ENCODE measurements around the gene MCUB. TPM values are rescaled to one million over a fixed set of nuclear protein-coding genes. Genes with fewer than 3 reads are reported as not detected.

Gene MCUB
- total RNA-seq, 1 experiment from 2014 or later = 103 TPM

DNA sequence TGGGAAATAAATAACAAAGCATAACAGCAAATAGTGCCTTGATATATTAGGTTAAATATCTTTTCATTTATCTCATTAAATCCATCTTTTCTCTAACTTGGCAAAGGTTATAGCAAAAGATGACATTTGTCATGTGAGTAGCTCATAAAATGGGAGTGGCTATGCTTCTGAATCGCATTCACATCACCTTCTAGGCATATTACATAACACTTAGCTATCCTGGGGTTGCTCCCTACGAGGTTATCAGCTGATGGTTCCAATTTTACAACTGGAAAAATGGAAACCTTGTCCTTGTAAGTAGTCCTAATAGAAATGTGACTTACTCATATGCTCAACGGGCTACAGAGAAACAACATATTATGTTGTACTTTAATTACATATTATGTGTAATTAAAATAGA is 153.5 kb downstream of the MCUB start:
- Histone ChIP-seq H3K79me2 (ENCODE audit: low read length) (peaks cover 5% of the 10 kb centered on the region), H3K9me2 (replicated peaks; ENCODE audit: insufficient read depth, low read length) (no peaks in the 10 kb centered on the region), H3K36me3 (ENCODE audit: insufficient read depth, low read length) (peaks cover 14% of the 10 kb centered on the region; the same call in 1 of the 2 replicates), H3K9me3 (ENCODE audit: low read length) (no peaks in the 10 kb centered on the region), H3K4me2 (ENCODE audit: low read depth, low read length, poor library complexity, severe bottlenecking) (no peak overlapping the region), H2AFZ (ENCODE audit: low read length) (no peak overlapping the region), H3K27ac (ENCODE audit: low read length) (no peak overlapping the region), H3K4me3 (ENCODE audit: low read length) (no peak overlapping the region), H3K27me3 (ENCODE audit: low read length) (no peaks in the 10 kb centered on the region), H4K20me1 (ENCODE audit: insufficient read depth, low read depth, low read length) (no peaks in the 10 kb centered on the region), H3K9ac (ENCODE audit: low read length) (no peak overlapping the region), H3K4me1 (ENCODE audit: low read length) (peaks cover 10% of the 10 kb centered on the region)
- DNase-seq = no peak

DNA sequence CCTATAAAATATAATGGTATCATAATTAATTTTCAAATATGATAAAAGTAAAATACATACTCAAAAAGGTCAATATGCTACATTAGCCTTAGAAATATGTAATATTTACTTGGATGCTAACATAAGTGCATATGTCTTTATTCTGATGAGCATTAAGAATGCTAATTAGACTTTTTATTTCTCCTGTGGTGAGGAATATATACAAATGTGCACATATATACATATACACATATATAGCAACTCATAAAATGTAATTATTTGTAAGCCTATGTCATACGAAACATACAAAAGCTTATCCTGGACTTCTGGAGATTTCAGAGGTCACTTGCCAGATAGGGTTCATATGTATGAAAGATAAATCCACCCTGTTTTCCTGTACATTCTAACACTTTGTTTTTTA is 158.7 kb downstream of the MCUB start:
- Histone ChIP-seq H2AFZ (ENCODE audit: low read length) (no peak overlapping the region), H3K9ac (ENCODE audit: low read length) (no peak overlapping the region), H3K4me1 (ENCODE audit: low read length) (peaks cover 15% of the 10 kb centered on the region), H3K9me2 (replicated peaks; ENCODE audit: insufficient read depth, low read length) (no peaks in the 10 kb centered on the region), H3K4me3 (ENCODE audit: low read length) (no peak overlapping the region), H3K36me3 (ENCODE audit: insufficient read depth, low read length) (peaks cover 6% of the 10 kb centered on the region; the same call in 1 of the 2 replicates), H3K9me3 (ENCODE audit: low read length) (no peaks in the 10 kb centered on the region), H3K27ac (ENCODE audit: low read length) (no peak overlapping the region), H3K27me3 (ENCODE audit: low read length) (no peaks in the 10 kb centered on the region), H4K20me1 (ENCODE audit: insufficient read depth, low read depth, low read length) (no peaks in the 10 kb centered on the region), H3K4me2 (ENCODE audit: low read depth, low read length, poor library complexity, severe bottlenecking) (no peak overlapping the region), H3K79me2 (ENCODE audit: low read length) (peaks cover 35% of the 10 kb centered on the region)
- DNase-seq = no peak

DNA sequence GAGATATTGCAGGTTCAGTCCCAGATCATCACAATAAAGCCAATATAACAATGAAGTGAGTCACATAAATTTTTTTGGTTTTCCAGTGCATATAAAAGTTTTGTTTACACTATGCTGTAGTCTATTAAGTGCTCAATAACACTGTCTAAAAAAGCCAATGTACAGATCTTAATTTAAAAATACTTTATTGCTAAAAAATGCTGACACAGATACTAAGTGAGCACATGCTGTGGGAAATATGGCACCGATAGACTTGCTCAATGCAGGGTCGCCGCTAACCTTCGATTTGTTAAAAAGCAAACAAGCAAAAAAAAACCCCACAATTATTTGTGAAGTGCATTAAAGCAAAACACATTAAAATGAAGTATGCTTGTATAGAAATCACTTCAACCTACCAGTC is 159.6 kb downstream of the MCUB start:
- Histone ChIP-seq H4K20me1 (ENCODE audit: insufficient read depth, low read depth, low read length) (no peaks in the 10 kb centered on the region), H3K4me1 (ENCODE audit: low read length) (peaks cover 17% of the 10 kb centered on the region), H3K9ac (ENCODE audit: low read length) (no peak overlapping the region), H3K4me3 (ENCODE audit: low read length) (no peak overlapping the region), H3K27ac (ENCODE audit: low read length) (no peak overlapping the region), H3K9me3 (ENCODE audit: low read length) (no peaks in the 10 kb centered on the region), H3K4me2 (ENCODE audit: low read depth, low read length, poor library complexity, severe bottlenecking) (no peak overlapping the region), H2AFZ (ENCODE audit: low read length) (no peak overlapping the region), H3K9me2 (replicated peaks; ENCODE audit: insufficient read depth, low read length) (no peaks in the 10 kb centered on the region), H3K79me2 (ENCODE audit: low read length) (peaks cover 39% of the 10 kb centered on the region), H3K36me3 (ENCODE audit: insufficient read depth, low read length) (no peaks in the 10 kb centered on the region), H3K27me3 (ENCODE audit: low read length) (no peaks in the 10 kb centered on the region)
- DNase-seq = no peak

DNA sequence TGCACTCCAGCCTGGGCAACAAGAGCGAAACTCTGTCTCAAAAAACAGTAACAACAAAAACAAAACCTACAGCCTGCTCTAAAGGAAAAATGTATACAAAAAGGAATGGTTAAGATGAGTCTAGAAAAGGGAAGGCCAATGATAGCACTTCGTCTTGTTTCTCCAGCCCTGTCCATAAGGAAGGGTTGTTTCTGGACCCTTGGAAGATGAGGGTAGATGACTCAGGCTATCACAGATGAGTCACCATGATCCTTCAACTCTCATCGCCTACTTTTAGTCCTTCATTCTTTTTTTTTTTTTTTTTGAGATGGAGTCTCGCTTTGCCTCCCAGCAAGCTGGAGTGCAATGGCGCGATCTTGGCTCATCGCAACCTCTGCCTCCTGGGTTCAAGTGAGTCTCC is 161.0 kb downstream of the MCUB start:
- no peak overlapping the region for H3K4me2 ChIP-seq (ENCODE audit: low read depth, low read length, poor library complexity, severe bottlenecking)
- no peak overlapping the region for H3K9ac ChIP-seq (ENCODE audit: low read length)
- H2AFZ ChIP-seq (ENCODE audit: low read length) = no peak overlapping the region
- H4K20me1 ChIP-seq (ENCODE audit: insufficient read depth, low read depth, low read length) = no peaks in the 10 kb centered on the region
- H3K9me3 ChIP-seq (ENCODE audit: low read length) = no peaks in the 10 kb centered on the region
- peaks cover 51% of the 10 kb centered on the region for H3K79me2 ChIP-seq (ENCODE audit: low read length)
- no peak overlapping the region for H3K27ac ChIP-seq (ENCODE audit: low read length)
- H3K27me3 ChIP-seq (ENCODE audit: low read length) = no peaks in the 10 kb centered on the region
- DNase-seq = no peak
- peaks cover 17% of the 10 kb centered on the region for H3K4me1 ChIP-seq (ENCODE audit: low read length)
- H3K36me3 ChIP-seq (ENCODE audit: insufficient read depth, low read length) = no peaks in the 10 kb centered on the region
- H3K9me2 ChIP-seq (replicated peaks; ENCODE audit: insufficient read depth, low read length) = no peaks in the 10 kb centered on the region
- no peak overlapping the region for H3K4me3 ChIP-seq (ENCODE audit: low read length)

DNA sequence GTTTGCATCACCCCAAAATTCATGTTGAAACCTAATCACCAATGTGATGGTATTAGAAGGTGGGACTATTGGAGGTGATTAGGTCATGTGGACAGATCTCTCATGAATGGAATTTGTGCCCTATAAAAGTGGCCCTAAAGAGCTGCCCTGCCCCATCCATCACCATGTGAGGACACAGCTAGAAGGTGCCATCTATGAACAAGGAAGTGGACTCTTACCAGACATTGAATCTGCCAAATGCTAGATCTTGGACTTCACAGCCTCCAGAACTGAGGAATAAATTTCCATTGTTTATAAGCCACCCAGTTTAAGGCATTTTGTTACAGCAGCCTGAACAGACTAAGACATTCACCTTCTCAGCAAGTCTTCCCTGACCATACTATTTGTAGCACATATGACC is 162.3 kb downstream of the MCUB start:
- H3K4me1 ChIP-seq (ENCODE audit: low read length) = peaks cover 17% of the 10 kb centered on the region
- H3K9me2 ChIP-seq (replicated peaks; ENCODE audit: insufficient read depth, low read length) = no peaks in the 10 kb centered on the region
- peaks cover 60% of the 10 kb centered on the region for H3K79me2 ChIP-seq (ENCODE audit: low read length)
- H3K4me3 ChIP-seq (ENCODE audit: low read length) = peak overlapping the region; percentile 11; the same call in 1 of the 2 replicates
- no peaks in the 10 kb centered on the region for H3K27me3 ChIP-seq (ENCODE audit: low read length)
- H2AFZ ChIP-seq (ENCODE audit: low read length) = no peak overlapping the region
- H4K20me1 ChIP-seq (ENCODE audit: insufficient read depth, low read depth, low read length) = no peaks in the 10 kb centered on the region
- peak overlapping the region; percentile 30 for H3K4me2 ChIP-seq (ENCODE audit: low read depth, low read length, poor library complexity, severe bottlenecking)
- peak overlapping the region; percentile 28; the same call in 1 of the 2 replicates for H3K9ac ChIP-seq (ENCODE audit: low read length)
- no peaks in the 10 kb centered on the region for H3K9me3 ChIP-seq (ENCODE audit: low read length)
- no peak for DNase-seq
- H3K27ac ChIP-seq (ENCODE audit: low read length) = peak overlapping the region; percentile 75; the same call in 1 of the 2 replicates
- no peaks in the 10 kb centered on the region for H3K36me3 ChIP-seq (ENCODE audit: insufficient read depth, low read length)

DNA sequence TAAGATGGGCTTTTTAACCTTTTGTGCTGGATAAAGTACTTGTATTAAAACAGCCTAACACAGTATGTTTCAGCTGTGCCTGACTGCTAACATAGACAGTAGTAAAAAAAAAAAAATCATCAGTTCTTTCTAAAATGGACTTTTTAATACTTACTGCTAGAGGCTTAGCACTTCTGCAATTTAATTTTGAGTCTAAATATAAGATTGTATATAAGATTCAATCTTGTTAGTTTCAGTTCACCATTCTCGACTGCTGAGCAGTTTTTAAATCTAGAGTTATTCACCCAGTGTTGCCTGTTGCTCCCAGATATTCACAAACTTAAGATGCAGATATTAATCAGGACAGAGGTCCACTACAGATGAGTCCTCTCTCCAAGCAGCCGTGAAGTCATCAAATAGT is 163.1 kb downstream of the MCUB start:
- Histone ChIP-seq H3K4me3 (ENCODE audit: low read length) (peak overlapping the region; percentile 11; the same call in 1 of the 2 replicates), H3K36me3 (ENCODE audit: insufficient read depth, low read length) (no peaks in the 10 kb centered on the region), H4K20me1 (ENCODE audit: insufficient read depth, low read depth, low read length) (peaks cover 3% of the 10 kb centered on the region; the same call in 1 of the 2 replicates), H3K4me2 (ENCODE audit: low read depth, low read length, poor library complexity, severe bottlenecking) (peak overlapping the region; percentile 30), H3K9me2 (replicated peaks; ENCODE audit: insufficient read depth, low read length) (no peaks in the 10 kb centered on the region), H2AFZ (ENCODE audit: low read length) (no peak overlapping the region), H3K79me2 (ENCODE audit: low read length) (peaks cover 67% of the 10 kb centered on the region), H3K9me3 (ENCODE audit: low read length) (no peaks in the 10 kb centered on the region), H3K9ac (ENCODE audit: low read length) (peak overlapping the region; percentile 32), H3K27me3 (ENCODE audit: low read length) (no peaks in the 10 kb centered on the region), H3K4me1 (ENCODE audit: low read length) (peaks cover 19% of the 10 kb centered on the region), H3K27ac (ENCODE audit: low read length) (peak overlapping the region; percentile 75)
- DNase-seq = peak; percentile 62

DNA sequence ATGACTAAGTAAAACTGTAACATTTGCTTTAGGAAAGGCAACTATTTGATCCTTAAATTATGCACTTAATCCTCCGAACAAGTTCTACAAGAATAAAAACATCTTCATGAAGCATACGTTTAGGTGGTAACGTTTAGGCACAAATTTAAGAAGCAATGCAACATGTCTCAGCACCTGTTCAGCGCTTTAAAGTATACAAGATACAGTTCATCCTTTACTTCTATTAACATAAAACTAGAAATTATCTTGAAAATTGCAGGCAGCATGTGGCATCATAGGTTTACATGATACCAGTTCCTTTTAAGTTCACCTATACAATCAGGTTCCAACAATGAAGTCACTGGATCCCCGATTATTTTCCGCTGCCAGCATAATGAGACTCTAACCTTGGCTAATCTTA is 168.3 kb downstream of the MCUB start:
- Histone ChIP-seq H3K4me3 (ENCODE audit: low read length) (peak overlapping the region; percentile 77), H3K9me2 (replicated peaks; ENCODE audit: insufficient read depth, low read length) (no peaks in the 10 kb centered on the region), H4K20me1 (ENCODE audit: insufficient read depth, low read depth, low read length) (peaks cover 10% of the 10 kb centered on the region; the same call in 1 of the 2 replicates), H3K36me3 (ENCODE audit: insufficient read depth, low read length) (no peaks in the 10 kb centered on the region), H3K9me3 (ENCODE audit: low read length) (no peaks in the 10 kb centered on the region), H3K4me1 (ENCODE audit: low read length) (peaks cover 29% of the 10 kb centered on the region), H2AFZ (ENCODE audit: low read length) (no peak overlapping the region), H3K27ac (ENCODE audit: low read length) (no peak overlapping the region), H3K79me2 (ENCODE audit: low read length) (peaks cover 47% of the 10 kb centered on the region), H3K4me2 (ENCODE audit: low read depth, low read length, poor library complexity, severe bottlenecking) (peak overlapping the region; percentile 93), H3K27me3 (ENCODE audit: low read length) (no peaks in the 10 kb centered on the region), H3K9ac (ENCODE audit: low read length) (peak overlapping the region; percentile 77)
- no peak for DNase-seq

DNA sequence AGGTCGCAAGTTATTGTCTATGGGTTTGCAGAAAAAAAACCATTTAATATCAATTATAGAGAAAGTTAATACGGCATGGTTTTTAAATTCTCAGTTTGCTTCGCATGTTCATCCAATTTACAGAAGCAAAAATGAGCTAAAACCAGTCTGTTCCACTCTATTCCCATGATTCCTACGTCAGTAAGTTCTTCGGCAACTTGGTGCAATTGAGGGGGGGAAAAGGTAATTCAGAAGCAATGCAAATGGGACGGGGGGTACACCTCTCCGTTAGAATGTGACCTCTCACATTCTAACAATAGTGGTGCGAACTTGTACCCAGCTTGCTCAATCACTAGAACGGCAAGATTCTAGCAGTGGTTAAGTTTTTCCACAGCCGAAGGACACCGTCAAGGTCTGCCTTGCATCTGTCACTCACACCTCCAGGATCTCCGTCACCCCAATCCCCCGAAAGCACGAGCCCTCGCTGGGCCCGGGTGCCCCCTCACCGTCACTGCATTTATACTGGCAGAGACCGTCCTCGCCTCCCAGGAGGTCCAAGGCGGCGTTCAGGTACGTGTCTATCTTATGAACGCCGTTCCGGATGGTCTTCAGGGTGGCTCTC is 169.2 kb downstream of the MCUB start:
- peak; percentile 59 for DNase-seq
- H3K79me2 ChIP-seq (ENCODE audit: low read length) = peaks cover 47% of the 10 kb centered on the region
- no peaks in the 10 kb centered on the region for H3K36me3 ChIP-seq (ENCODE audit: insufficient read depth, low read length)
- H3K4me3 ChIP-seq (ENCODE audit: low read length) = peak overlapping the region; percentile 77
- peak overlapping the region; percentile 77 for H3K9ac ChIP-seq (ENCODE audit: low read length)
- no peak overlapping the region for H3K27ac ChIP-seq (ENCODE audit: low read length)
- H3K9me2 ChIP-seq (replicated peaks; ENCODE audit: insufficient read depth, low read length) = no peaks in the 10 kb centered on the region
- peak overlapping the region; percentile 93 for H3K4me2 ChIP-seq (ENCODE audit: low read depth, low read length, poor library complexity, severe bottlenecking)
- H3K4me1 ChIP-seq (ENCODE audit: low read length) = peaks cover 23% of the 10 kb centered on the region
- peaks cover 10% of the 10 kb centered on the region; the same call in 1 of the 2 replicates for H4K20me1 ChIP-seq (ENCODE audit: insufficient read depth, low read depth, low read length)
- H2AFZ ChIP-seq (ENCODE audit: low read length) = peak overlapping the region; percentile 95
- H3K9me3 ChIP-seq (ENCODE audit: low read length) = no peaks in the 10 kb centered on the region
- H3K27me3 ChIP-seq (ENCODE audit: low read length) = no peaks in the 10 kb centered on the region

Data from Karpas-422 (cell line).